ENCODE results near the gene CLDN14.

GRCh38 chr21:36494557-36494956 is 14.6 kb upstream of the CLDN14 start:
- TF ChIP-seq CTCF (IDR thresholded peaks at IDR 0.05) (no peak), POLR2A (IDR thresholded peaks at IDR 0.05) (no peak)

Data from thyroid gland (tissue), 4 donors.